SHP77 (cell line): Measurements from ENCODE around the gene PARP6.
"Not testable (repeated sequence)": the region's sequence is repeated elsewhere in the genome, so short reads cannot be mapped to it uniquely, and the experiment has no call there.

Experiments used
- DNase-seq, 2 experiments: peaks; one replicate each; lab custom pipeline; 2025; lab: John Stamatoyannopoulos, UW

Gene PARP6

DNA sequence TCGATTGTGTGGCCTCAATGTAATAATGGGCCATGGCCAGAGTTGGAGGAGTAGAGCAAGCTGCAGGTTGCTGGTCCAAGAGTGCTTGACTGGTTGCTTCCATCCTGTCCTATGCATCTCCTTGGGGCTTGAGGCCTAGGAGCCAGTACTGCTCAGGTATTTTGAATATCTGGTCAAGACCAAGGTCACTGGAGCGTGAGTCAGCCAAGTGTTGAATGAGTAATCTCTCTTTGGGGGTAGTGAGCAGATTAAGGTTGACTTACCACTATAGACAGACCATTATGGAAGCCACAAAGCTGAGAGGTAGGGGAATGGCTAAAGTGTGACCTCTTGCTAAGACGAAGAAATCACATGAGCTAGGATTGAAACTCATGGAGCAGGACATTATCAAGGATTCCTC lies 9.4 kb upstream of the PARP6 start:
- no peak for DNase-seq

DNA sequence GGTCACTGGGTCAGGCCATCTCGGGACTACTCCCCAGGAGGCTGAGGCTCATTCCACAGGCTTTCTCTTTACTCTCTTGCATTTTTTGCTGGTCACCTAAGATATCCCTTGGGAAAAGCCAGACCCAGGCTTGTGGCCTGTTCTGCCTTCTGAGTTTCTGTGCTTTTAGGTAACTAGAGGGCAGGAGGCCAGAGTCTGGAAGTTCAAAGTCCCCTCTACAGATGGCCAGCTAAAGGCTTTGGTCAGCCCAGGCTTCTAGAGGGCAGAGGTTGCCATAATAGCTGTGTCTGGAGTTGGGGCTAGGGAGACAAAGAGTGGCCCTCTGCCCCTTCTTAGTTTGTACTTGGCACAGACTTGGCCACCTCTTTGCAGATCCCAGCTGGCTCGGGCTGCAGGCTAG lies 8.4 kb upstream of the PARP6 start:
- DNase-seq = no peak

DNA sequence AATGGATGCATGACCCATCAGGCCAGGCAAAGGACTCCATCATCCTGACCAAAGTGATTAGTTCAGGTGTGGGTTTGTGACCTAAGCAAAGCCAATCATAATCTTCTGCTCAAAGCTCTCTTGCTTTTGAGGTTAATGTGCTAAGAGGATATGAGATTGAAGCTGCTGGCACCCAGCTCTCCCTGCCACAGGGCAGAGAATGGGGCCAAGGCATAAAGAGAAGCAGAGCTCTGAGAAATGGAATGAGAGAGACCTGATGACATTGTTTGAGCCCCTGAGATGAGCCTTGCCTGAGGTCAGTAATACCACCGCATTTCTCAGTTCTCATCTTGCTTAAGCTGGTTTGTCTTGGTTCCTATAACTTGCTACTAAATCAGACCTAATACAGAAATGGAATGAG lies 6.4 kb upstream of the PARP6 start:
- no peak for DNase-seq

DNA sequence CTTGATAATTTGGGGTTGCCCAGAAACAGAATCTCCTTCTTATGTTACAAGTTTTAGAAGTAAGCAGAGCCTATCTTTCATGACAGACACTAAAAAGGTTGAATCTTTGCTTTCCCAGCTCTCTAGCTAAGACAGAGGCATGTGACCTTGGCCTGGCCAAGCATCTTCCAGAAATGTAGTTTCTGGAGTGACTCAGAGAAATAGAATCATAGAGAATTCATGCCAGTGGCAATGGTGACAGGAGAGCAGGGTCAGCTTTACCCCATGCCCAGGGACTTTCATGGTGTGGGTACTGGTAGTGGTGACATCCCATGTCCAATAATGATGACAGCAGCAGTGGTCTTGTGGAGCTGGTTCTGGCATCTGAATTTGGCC lies 4.0 kb upstream of the PARP6 start:
- DNase-seq = no peak

DNA sequence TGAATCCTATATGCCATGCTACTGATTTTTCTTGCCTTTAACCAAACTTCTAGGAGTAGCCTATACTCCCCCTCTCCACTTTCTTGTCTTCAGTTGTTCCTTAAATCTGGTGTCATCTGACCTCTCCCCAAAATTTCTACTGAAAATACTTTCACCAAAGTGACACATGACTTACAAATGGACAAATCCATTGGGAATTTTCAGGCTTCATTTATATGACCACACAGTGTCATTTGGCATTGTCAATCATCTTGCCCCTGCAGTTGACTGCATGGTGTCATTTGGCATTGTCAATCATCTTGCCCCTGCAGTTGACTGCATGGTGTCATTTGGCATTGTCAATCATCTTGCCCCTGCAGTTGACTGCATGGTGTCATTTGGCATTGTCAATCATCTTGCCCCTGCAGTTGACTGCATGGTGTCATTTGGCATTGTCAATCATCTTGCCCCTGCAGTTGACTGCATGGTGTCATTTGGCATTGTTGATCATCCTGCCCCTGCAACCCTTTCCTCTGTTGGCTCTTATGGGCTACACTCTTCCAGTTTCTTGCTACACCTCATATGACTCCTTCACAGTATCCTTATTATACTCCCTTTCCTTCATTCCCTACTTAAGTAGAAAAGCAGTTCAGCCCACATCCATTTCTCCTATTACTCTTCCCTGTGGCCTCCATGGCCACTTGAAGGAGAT lies 3.4 kb upstream of the PARP6 start:
- DNase-seq = not testable (repeated sequence)

DNA sequence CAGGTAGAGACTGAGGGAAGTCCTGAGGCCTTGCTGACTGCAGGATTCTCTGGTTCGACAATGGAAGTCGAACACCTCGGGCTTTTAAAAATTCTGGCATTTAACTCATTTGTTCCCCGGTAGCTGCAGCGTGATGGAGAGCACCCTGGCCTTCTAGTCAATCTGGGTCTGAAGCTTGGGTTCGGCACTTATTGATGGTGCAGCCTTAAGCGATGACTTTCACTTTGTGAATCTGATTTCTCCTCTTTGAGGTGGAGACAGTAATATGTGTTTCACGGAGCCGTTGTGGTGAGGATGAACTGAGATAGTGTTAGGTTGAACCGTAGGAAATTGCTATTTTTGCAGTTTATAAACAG lies 621 bp upstream of the PARP6 start:
- DNase-seq = no peak

DNA sequence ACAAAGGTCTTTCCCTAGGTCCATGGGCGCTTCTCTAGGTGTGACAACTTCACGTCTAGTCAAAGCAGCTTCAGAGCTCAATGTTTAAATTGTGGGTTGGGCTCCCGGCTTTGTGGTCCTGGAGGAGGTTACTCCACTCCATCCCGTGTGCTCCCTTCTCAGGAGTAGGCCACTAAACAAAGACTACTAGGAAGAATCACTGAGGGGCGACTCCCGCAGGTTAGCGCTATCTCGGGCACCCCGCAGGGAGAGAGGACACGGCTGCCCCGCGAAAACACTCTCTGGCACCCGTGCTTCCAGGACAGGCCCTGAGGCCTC lies 500 bp downstream of the PARP6 start:
- peak in 1 of 2 experiments; percentile 2 for DNase-seq

DNA sequence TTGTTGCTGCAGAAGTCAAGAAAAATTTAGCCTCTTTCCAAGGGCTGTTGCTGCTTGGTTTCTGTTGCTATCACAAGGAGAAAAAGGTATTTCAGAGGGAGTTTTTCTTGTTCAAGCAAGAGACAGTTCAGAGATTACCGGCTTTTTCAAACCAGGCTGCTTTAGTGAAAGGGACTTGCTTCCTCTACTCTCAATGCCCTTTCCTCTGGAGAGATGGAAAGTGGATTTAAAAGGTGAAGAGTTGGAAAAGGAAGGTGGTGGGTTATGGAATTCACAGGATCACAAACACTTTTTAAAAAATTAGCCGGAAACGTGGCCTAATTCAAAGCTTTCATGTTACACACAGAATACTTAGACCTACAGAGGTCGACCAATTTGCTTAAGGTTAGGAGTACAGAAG lies 1.1 kb downstream of the PARP6 start:
- no peak for DNase-seq

DNA sequence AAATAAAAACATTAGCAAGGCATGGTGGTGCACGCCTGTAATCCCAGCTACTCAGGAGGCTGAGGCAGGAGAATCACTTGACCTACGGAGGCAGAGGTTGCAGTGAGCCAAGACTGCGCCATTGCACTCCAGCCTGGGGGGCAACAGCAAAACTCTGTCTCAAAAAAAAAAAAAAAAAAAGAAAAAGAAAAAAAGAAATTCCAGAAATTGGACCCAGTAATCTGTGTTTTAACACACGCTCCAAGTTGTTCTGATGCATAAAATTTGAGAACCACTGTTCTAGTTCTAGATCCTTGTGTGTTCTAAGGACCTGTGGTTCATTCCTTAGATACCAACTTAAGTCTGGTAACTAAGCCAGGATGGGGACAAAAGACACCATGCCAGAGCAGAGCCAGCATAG lies 2.6 kb downstream of the PARP6 start:
- DNase-seq = no peak

DNA sequence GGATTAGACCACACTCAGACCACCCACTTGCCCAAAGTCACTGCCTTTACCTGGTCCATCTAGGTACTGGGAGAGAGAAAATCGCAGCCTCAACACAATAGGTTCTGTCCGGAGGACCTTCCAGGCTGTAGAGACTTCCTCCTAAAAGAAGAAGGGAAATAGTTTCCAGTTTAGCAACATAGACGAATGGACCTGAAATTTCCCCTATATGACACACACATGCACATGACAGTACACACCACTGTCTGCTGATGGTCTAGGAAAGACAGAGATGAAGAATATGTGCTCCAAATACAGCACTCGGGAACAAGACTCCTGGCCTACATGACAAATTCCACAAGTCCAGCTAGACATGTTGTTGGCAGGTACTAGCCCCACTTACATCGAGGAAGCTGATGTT lies 7.3 kb downstream of the PARP6 start:
- DNase-seq = no peak

DNA sequence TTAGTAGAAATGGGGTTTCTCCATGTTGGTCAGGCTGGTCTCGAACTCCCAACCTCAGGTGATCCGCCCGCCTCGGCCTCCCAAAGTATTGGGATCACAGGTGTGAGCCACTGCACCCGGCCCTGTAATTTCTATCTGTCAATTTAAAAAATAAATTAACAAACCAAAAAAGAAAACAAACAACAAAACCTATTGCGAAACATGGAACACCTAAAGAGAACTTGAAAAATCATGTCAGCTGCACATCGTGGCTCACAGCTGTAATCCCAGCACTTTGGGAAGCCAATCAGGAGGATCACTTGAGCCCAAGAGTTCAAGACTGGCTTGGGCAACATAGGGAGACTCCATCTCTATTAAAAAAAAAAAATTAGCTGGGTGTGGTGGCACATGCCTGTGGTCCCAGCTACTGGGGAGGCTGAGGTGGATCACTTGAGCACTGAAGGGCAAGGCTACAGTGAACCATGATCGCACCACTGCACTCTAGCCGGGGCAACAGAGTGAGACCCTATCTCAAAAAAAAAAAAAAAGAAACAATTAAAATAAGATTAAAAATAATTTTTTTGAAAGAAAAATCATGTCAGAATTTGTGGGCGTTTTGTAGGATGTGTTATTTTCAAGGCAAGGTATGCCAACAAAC lies 19.6 kb downstream of the PARP6 start:
- DNase-seq = no peak

DNA sequence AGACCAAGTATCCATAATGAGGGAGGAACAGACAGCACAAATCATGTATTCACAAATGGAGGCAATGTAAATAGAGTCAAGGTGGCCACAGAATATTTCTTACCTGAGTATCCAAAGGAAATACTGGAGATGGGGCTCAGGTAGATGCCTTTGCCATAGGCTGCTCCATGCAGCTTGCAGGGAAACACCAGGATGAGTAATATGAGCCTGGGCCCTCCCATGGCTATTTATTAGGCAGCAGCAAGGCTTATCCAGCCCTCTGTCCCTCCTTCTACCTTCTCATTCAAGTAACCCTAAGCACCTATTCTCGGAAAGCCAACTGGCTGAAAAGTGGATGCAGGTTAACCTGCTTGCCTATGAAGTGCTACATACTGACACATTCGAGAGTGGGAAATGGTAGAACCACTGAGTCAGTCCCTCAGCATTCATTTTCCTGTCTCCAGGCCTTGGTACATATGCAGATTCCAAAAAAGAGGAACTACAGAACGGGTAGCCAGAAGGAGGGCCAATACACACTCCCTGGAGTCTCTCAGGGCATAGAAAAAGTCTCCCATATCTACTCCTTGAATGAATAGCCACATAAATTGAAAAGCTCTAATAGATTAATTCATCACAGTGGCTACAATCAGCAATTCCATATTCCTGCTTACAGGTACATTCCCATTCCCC lies 23.1 kb downstream of the PARP6 start:
- no peak for DNase-seq

DNA sequence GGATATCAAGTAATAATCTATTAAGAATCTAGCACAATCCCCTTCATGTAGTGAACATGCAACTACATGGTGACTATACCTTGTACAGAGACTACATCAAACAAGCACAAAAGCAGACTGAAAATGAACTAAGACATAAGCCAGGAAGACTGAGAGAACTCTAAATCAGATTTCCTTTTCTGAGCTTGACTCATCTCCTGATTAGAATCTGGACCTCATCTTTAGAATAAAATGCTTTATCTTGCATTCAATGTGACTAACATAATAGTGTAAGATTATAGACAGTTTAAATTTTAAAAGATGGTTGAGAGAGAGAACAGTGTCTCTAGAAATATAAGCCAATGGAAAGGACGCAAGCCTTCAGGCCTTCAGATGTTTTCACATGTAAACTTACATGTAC lies 23.8 kb downstream of the PARP6 start:
- no peak for DNase-seq

DNA sequence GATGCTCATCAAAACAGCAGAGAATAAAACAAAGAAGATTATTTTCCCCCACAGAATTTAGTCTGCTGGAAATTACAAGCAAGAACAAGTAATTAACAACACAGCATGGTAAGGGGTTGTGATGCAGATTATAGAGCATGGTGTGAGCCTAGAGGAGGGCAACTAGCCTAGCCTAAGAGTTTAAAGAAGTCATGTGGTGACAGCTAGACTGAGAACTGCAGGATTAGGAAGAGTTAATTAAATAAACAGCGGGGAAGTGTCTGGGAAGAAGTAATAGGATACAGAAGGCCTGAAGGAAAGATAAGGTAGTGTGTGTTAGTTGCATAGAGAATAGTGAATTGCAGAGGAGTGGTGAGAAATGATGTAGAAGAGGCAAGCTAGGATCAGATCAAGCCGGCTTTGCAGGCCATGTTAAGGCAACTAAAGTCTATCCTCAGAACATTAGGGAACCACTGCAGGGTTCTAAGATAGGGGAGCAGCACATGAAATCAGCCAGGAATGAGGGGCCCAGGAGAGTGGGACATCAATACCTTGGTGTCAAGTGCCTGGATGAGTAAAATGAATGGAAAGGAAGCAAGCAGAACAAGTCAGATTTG lies 29.5 kb downstream of the PARP6 start:
- DNase-seq = no peak

DNA sequence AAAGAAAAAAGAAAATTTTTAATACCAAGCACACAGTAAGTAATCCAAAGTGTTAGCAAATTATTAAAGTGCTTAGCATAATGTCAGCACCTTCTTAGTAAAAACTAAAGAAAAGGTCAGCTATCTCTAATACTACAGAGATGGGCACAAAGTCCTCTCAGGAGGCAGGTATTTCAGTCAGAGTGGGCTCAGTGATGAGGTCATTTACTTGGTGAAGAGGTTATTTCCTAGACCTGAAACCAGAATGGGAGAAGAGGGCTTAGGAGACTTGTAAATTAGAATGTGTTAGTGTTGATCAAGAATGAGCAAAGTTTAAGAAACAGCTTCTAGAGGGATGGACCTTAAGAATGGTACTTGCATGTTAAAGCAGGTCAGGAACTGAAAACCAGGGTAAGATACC lies 32.7 kb downstream of the PARP6 start:
- DNase-seq = no peak

DNA sequence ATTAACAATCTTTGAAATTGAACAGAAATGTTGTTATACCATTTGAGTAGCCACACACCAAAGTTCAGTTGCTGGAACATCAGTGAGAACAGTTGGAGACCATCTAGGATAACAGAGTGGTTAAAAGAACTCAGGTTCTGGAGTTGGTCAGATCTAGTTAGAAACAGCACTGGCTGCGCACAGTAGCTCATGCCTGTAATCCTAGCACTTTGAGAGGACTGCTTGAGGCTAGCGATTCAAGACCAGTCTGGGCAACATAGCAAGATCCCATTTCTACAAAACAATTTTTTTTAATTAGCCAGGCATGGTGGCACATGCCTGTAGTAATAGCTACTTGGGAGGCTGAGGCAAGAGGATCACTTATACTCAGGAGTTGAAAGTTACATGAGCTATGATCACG lies 33.8 kb downstream of the PARP6 start:
- no peak for DNase-seq

DNA sequence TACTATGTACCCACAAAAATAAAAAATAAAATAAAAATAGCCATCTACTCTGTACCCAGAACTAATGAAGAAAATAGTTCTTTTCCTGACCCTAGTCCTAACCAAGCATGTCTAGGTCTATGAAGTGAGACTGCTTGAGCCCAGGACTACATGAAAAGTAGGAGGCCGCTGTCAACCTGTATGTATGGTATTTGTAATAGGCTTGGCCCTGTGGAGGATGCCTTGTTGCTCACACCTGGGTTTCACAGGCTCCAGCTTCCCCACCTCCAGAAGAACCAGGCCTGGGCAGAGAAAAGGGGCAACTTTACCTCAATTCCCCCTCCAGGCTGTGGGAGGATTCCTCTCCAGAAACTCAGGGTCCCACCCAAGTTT lies 34.5 kb downstream of the PARP6 start:
- no peak for DNase-seq

DNA sequence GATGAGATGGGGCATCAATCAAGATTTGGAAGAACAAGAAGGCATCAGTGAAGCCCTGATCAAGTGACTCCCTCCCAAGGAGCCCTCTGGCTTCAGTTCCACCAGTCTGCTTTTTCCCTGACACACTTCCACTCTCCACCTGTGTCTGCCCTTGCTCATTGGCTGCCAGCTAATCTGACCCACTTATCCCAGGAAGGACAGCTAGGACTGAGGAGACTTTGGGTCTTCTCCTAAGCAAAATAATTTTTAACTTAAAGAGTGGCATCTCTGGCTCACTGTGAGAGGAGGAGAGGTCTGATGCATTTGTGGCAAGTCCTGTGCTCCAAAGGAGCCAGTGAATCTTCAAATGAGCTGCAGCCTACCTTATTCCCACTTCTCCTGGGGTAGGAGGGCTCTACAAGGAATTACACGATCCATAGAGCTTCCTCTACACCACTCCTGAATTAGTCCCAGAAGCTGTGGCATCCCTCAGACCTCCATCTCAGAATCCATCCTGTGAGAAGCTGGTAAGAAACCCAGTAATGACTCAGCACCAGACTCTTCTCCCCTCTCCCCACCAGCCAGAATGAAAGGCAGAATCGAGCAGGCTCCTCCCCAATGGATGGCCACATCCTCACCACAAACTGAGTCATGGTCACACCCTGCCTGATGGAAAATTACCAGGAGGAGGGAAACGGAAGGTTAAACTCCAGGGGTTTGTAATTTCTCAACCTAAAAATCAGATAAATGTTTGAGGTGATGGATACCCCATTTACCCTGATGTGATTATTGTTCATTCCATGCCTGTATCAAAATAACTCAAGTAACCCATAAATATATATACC lies 35.1 kb downstream of the PARP6 start:
- peak; percentile 55 to 56 for DNase-seq

DNA sequence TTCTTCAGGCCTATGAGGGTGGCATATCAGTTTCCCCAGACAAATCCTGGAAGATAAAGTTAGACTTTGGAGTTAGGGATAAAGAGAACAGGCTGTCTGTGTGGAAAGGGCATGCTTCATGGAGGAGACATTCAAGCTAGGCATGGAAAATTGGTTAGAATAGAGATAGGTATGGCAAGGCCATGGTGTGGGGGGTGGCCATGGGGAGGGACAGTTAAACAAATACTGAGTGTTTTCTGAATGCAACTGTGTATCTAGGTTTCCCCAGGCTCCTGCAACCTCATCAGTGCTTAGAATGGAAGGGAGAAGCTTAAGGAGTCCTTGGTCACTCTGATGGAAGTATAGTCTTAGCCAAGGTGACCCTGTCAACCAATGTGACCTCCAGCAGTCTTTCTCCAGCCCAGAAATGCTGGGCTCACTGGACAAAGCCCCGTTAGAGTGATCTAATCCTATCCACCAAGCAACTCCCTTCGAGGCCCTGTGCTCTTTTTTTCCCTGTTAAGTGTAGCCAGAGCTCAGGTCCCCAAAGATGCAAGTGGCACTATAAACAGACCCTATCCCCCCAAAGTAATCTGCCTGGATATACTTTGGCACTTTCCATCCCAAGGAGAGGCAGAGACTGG lies 35.9 kb downstream of the PARP6 start:
- no peak for DNase-seq

DNA sequence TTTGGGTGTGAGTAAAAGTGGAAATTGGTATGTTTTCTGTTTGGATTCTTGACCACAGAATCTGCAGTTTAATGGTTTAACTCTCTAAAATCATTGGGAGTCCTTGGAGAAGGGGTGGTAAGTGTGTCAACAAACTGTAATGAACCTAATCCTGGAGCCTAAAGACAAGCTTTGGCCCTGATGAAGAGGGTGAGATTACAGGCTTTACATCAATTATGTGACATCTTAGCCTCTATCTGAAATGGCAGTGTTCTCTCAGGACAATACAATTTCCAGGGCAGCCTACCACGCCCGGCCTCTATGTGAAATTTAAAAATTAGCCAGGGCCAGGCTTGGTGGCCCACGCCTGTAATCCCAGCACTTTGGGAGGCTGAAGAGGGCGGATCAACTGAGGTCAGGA lies 37.1 kb downstream of the PARP6 start:
- DNase-seq = no peak

DNA sequence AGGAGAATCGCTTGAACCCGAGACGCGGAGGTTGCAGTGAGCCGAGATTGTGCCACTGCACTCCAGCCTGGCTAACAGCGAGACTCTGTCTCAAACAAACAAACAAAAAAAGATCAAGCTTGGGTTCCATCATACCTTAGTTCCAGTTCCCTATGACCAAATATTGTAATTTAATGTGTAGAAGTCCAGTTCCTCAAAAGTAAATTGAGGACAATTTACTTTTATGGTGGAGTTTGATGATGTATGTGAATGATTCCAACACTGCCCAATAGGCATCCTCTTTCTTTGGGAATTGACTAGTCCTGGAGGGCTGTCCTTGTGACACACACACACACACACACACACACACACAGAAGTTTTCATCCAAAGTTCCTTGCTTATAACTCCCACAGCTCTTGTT lies 38.6 kb downstream of the PARP6 start:
- DNase-seq = no peak

DNA sequence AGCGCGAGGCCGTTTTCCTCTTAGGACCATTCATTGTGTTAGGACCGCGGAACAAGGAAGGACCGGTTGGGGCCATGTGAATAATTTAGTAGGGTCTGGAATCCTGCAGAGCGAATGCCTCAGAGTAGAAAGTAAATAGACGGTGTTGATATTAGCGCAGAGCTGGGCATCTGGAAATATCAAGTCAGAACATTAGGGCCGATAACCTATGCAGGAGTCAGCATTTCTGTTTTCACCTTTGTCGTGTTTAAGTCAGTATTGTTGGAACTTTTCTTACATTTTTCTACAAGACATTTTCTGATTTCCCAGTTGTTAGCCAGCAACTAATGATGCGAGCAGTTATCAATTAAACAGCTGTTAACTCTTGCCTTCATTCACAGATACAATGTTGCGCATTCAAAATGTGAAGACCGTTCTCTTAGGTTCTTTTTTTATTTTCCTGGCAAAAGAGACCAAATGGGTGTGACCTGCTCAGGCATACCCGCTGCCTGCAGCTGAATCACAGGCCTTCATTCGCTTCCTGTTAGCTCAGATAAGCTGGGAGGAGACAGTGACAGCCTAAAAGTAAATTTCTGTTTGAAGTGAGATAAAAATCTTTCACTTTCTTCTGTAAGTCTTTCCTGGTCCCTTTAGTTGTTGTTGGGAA lies 40.4 kb downstream of the PARP6 start:
- peak; percentile 51 to 76 for DNase-seq
